ENCODE data around the gene ZBTB17.

ZBTB17 gene

GRCh38 chr1:15970911-15971310, 5.0 kb downstream of the ZBTB17 start:
- H3K4me1 ChIP-seq (ENCODE audit: insufficient read depth, low read length): peaks cover 17% of the 10 kb centered on the region
- H3K27me3 ChIP-seq (ENCODE audit: insufficient read depth, low read length, poor library complexity): no peaks in the 10 kb centered on the region
- ATAC-seq (ENCODE audit: insufficient read depth, low read depth): no peak
- no peak for DNase-seq
- H3K79me2 ChIP-seq (ENCODE audit: insufficient read depth, low read length): peaks cover 89% of the 10 kb centered on the region
- no peak overlapping the region for H3K27ac ChIP-seq (ENCODE audit: low read length)
- no peaks in the 10 kb centered on the region for H3K9me3 ChIP-seq (ENCODE audit: insufficient read depth, low read length, severe bottlenecking)
- peaks cover 48% of the 10 kb centered on the region for H3K36me3 ChIP-seq (ENCODE audit: insufficient read depth, low read length)
- H3K9ac ChIP-seq (ENCODE audit: low read depth, low read length): no peak overlapping the region
- no peak for TF ChIP-seq EZH2 (IDR thresholded peaks at IDR 0.05; ENCODE audit: borderline replicate concordance, low read depth, low read length, severe bottlenecking)
- no peak for TF ChIP-seq CTCF (IDR thresholded peaks at IDR 0.05; ENCODE audit: borderline replicate concordance, extremely low read depth, low read length, poor library complexity, severe bottlenecking)
- H3K4me3 ChIP-seq (ENCODE audit: low read depth in 1 of 2, low read length in 2 of 2): no peak overlapping the region
- peaks cover 37% of the 10 kb centered on the region for H4K20me1 ChIP-seq (ENCODE audit: insufficient read depth, low read length)
- H2AFZ ChIP-seq (ENCODE audit: low read depth, low read length): no peak overlapping the region
- H3K4me2 ChIP-seq (ENCODE audit: insufficient read depth, low read length): no peak overlapping the region

GRCh38 chr1:15969321-15969880, 6.5 kb downstream of the ZBTB17 start:
- Histone ChIP-seq H3K36me3 (ENCODE audit: insufficient read depth, low read length) (peaks cover 48% of the 10 kb centered on the region), H3K4me1 (ENCODE audit: insufficient read depth, low read length) (peaks cover 8% of the 10 kb centered on the region), H3K4me3 (ENCODE audit: low read depth in 1 of 2, low read length in 2 of 2) (no peak overlapping the region), H3K27ac (ENCODE audit: low read length) (no peak overlapping the region), H3K9ac (ENCODE audit: low read depth, low read length) (no peak overlapping the region), H3K27me3 (ENCODE audit: insufficient read depth, low read length, poor library complexity) (no peaks in the 10 kb centered on the region), H2AFZ (ENCODE audit: low read depth, low read length) (no peak overlapping the region), H3K4me2 (ENCODE audit: insufficient read depth, low read length) (no peak overlapping the region), H4K20me1 (ENCODE audit: insufficient read depth, low read length) (peaks cover 41% of the 10 kb centered on the region), H3K79me2 (ENCODE audit: insufficient read depth, low read length) (peaks cover 85% of the 10 kb centered on the region), H3K9me3 (ENCODE audit: insufficient read depth, low read length, severe bottlenecking) (no peaks in the 10 kb centered on the region)
- DNase-seq (no peak), ATAC-seq (ENCODE audit: insufficient read depth, low read depth) (no peak)
- TF ChIP-seq CTCF (IDR thresholded peaks at IDR 0.05; ENCODE audit: borderline replicate concordance, extremely low read depth, low read length, poor library complexity, severe bottlenecking): no peak
- TF ChIP-seq EZH2 (IDR thresholded peaks at IDR 0.05; ENCODE audit: borderline replicate concordance, low read depth, low read length, severe bottlenecking): no peak

DNA sequence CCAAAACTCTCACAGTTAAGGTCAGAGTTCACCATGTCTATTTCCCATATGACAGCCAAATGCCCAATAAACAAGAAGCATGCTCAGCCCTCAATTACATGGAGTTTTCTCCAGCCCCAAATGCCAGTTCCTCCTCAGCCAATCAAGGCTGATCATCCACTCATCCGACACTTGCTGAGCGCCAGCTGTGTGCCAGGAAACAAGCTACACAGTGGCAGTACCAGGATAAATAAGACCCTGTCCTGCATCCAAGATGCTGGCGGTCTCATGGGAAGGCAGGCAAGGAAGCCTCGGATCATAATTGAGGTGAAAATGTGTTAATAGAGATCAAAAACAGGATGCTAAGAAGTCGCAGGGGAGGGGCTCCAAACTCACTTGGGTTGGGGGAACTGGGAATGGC, 7.7 kb downstream of the ZBTB17 start:
- H3K4me3 ChIP-seq (ENCODE audit: low read depth in 1 of 2, low read length in 2 of 2): no peak overlapping the region
- peaks cover 85% of the 10 kb centered on the region for H3K79me2 ChIP-seq (ENCODE audit: insufficient read depth, low read length)
- no peak overlapping the region for H2AFZ ChIP-seq (ENCODE audit: low read depth, low read length)
- no peaks in the 10 kb centered on the region for H3K27me3 ChIP-seq (ENCODE audit: insufficient read depth, low read length, poor library complexity)
- no peak overlapping the region for H3K27ac ChIP-seq (ENCODE audit: low read length)
- H3K4me1 ChIP-seq (ENCODE audit: insufficient read depth, low read length): 0 out of 2 replicates have a peak, but pooled peaks cover 3% of the 10 kb centered on the region
- no peaks in the 10 kb centered on the region for H3K9me3 ChIP-seq (ENCODE audit: insufficient read depth, low read length, severe bottlenecking)
- no peak overlapping the region for H3K4me2 ChIP-seq (ENCODE audit: insufficient read depth, low read length)
- H3K36me3 ChIP-seq (ENCODE audit: insufficient read depth, low read length): peaks cover 49% of the 10 kb centered on the region
- no peak for ATAC-seq (ENCODE audit: insufficient read depth, low read depth)
- DNase-seq: no peak
- H4K20me1 ChIP-seq (ENCODE audit: insufficient read depth, low read length): peaks cover 47% of the 10 kb centered on the region
- no peak overlapping the region for H3K9ac ChIP-seq (ENCODE audit: low read depth, low read length)
- TF ChIP-seq CTCF (IDR thresholded peaks at IDR 0.05; ENCODE audit: borderline replicate concordance, extremely low read depth, low read length, poor library complexity, severe bottlenecking) (no peak), EZH2 (IDR thresholded peaks at IDR 0.05; ENCODE audit: borderline replicate concordance, low read depth, low read length, severe bottlenecking) (no peak)
